Body of pancreas (tissue), 4 donors: ENCODE results near the gene GRIP1.

ENCODE experiments used
- CTCF ChIP-seq, 7 experiments: fragments of 450-650 bp in 4 of 7; fragments of 200-600 bp in 3 of 7; sonication (generic) in 3 of 7; IDR thresholded peaks; one replicate each; pipeline ENCODE4 v1.5.1; 2016 to 2019; ENCODE audit warnings: antibody characterized with exemption in 7 of 7
- POLR2A ChIP-seq, 3 donors: fragments of 450-650 bp; IDR thresholded peaks; one replicate each; pipeline ENCODE4 v1.6.1; 2016; ENCODE audit warnings: antibody characterized with exemption in 3 of 3, mild to moderate bottlenecking in 2 of 3

- TF ChIP-seq CTCF (IDR thresholded peaks at IDR 0.05) (no peak), POLR2A (IDR thresholded peaks at IDR 0.05) (no peak)
Measured at GRCh38 chr12:66627988-66628317, 50.9 kb downstream of the GRIP1 start.
